ENCODE measurements around the gene SETD5. TPM values are rescaled to one million over a fixed set of nuclear protein-coding genes. Genes with fewer than 3 reads are reported as not detected.

The SETD5 gene
- total and polyA plus RNA-seq, 2 donors (not counting 3 experiments of a cell fraction or from before 2014, with no cell fraction given) = 48.2 to 149 TPM

- Histone ChIP-seq H3K9me1 (replicated peaks; ENCODE audit: control insufficient read depth, extremely low read depth, insufficient read depth, low read length) (no peaks in the 10 kb centered on the region), H3K27me3 (ENCODE audit: control insufficient read depth in 2 of 2, insufficient read depth in 2 of 2, low read length in 2 of 2) (no peaks in the 10 kb centered on the region), H3K4me1 (ENCODE audit: control insufficient read depth, extremely low read depth, insufficient read depth, low read length) (no peaks in the 10 kb centered on the region), H4K20me1 (replicated peaks; ENCODE audit: control insufficient read depth, extremely low read depth, insufficient read depth, low read length) (no peaks in the 10 kb centered on the region), H3K9ac (replicated peaks; ENCODE audit: extremely low read depth, insufficient read depth, low read length) (no peak overlapping the region), H3K4me2 (ENCODE audit: insufficient read depth, low read length) (no peak overlapping the region), H3K36me3 (ENCODE audit: control insufficient read depth in 2 of 2, extremely low read depth in 1 of 2, insufficient read depth in 2 of 2, low read length in 2 of 2) (peaks cover 0 to 15% of the 10 kb centered on the region in 2 experiments), H3K4me3 (replicated peaks in 1 of 3; ENCODE audit: insufficient read depth in 1 of 3, low read depth in 1 of 3, low read length in 3 of 3) (no peak overlapping the region), H2AFZ (ENCODE audit: low read depth, low read length) (no peak overlapping the region), H3K27ac (ENCODE audit: insufficient read depth, low read depth, low read length) (no peak overlapping the region), H3K79me2 (ENCODE audit: control insufficient read depth, insufficient read depth, low read length) (peaks cover 2% of the 10 kb centered on the region), H3K9me3 (replicated peaks; ENCODE audit: control insufficient read depth, insufficient read depth, low read length) (no peaks in the 10 kb centered on the region)
- POLR2A ChIA-PET = no interaction called here
- no TSS peak for BruUV-seq (replicated peaks)
- TF ChIP-seq POLR2A (IDR thresholded peaks at IDR 0.05; ENCODE audit: low read depth, low read length) = no peak
- TF ChIP-seq MYC (IDR thresholded peaks at IDR 0.05; ENCODE audit: low read depth, low read length) = no peak
- TF ChIP-seq CTCF (IDR thresholded peaks at IDR 0.05; ENCODE audit: extremely low read depth in 1 of 2, insufficient read depth in 1 of 2, low read depth in 1 of 2, low read length in 2 of 2) = no peak
- no peak for TF ChIP-seq POLR2AphosphoS5 (IDR thresholded peaks at IDR 0.05; ENCODE audit: insufficient read depth, low read depth, low read length)
- TF ChIP-seq JUN (IDR thresholded peaks at IDR 0.05; ENCODE audit: borderline replicate concordance, insufficient read depth, insufficient read length, low read depth) = no peak
- TF ChIP-seq GATA2 (IDR thresholded peaks at IDR 0.05; ENCODE audit: insufficient read depth, insufficient read length, low read depth, low read length) = no peak
- TF ChIP-seq FOS (IDR thresholded peaks at IDR 0.05; ENCODE audit: borderline replicate concordance, insufficient read depth, low read length) = no peak
- TF ChIP-seq EZH2 (IDR thresholded peaks at IDR 0.05; ENCODE audit: borderline replicate concordance, low read depth, low read length, severe bottlenecking) = no peak
- no peak for TF ChIP-seq MAX (IDR thresholded peaks at IDR 0.05; ENCODE audit: insufficient read depth, insufficient read length)
- FAIRE-seq = peak; percentile 44
- no peak for DNase-seq (ENCODE audit: low read depth, low spot score)
- dilution Hi-C loops (cut with MboI; ENCODE audit: extremely low pct_ligation_motif_present, low sequenced_read_pairs) (no loop called here), intact Hi-C loops (cut with micrococcal nuclease) (no loop called here)
- CTCF ChIA-PET = interaction anchor here (1.5 to 2.1 kb wide), 2 partner anchors 13 to 26 kb away, joined by 3 to 6 read pairs; no protein-coding TSS in a partner anchor
These were observed 18.1 kb upstream of the SETD5 start for GRCh38 chr3:9379327-9379726.

All from endothelial cell of umbilical vein (primary cell).